HepG2 (cell line): ENCODE data around the gene SFPQ. TPM values are rescaled to one million over a fixed set of nuclear protein-coding genes. Genes with fewer than 3 reads are reported as not detected.

Source experiments
- CEBPG ChIP-seq: IDR thresholded peaks from 2 replicates; pipeline ENCODE4 v1.6.1; 2016
- CENPT ChIP-seq: sonication (generic); formaldehyde crosslinking; IDR thresholded peaks from 2 replicates; pipeline ENCODE4 v1.8.0; 2022; ENCODE audit warnings: low read depth, mild to moderate bottlenecking, moderate library complexity, missing genetic modification reagents
- CREB3 ChIP-seq: sonication (generic); formaldehyde crosslinking; IDR thresholded peaks from 2 replicates; pipeline ENCODE4 v1.5.0; 2020; ENCODE audit warnings: missing genetic modification reagents
- DPF2 ChIP-seq: sonication (generic); formaldehyde crosslinking; IDR thresholded peaks from 2 replicates; pipeline ENCODE4 v1.4.0; 2020; ENCODE audit warnings: mild to moderate bottlenecking, low read depth, missing genetic modification reagents, borderline replicate concordance
- DR1 ChIP-seq: sonication (generic); formaldehyde crosslinking; IDR thresholded peaks from 2 replicates; pipeline ENCODE4 v1.8.0; 2021; ENCODE audit warnings: mild to moderate bottlenecking, missing genetic modification reagents, inconsistent platforms
- ELF4 ChIP-seq: sonication (generic); formaldehyde crosslinking; IDR thresholded peaks from 2 replicates; pipeline ENCODE4 v1.5.0; 2020; ENCODE audit warnings: missing genetic modification reagents, mild to moderate bottlenecking, moderate library complexity, borderline replicate concordance
- HDAC2 ChIP-seq: sonication (generic); formaldehyde crosslinking; IDR thresholded peaks from 2 replicates; pipeline ENCODE4 v1.4.0; 2020; ENCODE audit warnings: missing genetic modification reagents
- HNRNPK ChIP-seq: fragments of 200-400 bp; formaldehyde crosslinking; IDR thresholded peaks from 2 replicates; pipeline ENCODE4 v1.6.1; 2018; ENCODE audit warnings: low read length, low read depth, moderate library complexity, mild to moderate bottlenecking; ENCODE audit not compliant: poor library complexity, severe bottlenecking
- HNRNPUL1 ChIP-seq: fragments of 200-400 bp; formaldehyde crosslinking; IDR thresholded peaks from 2 replicates; pipeline ENCODE4 v1.6.1; 2017; ENCODE audit warnings: low read depth, mild to moderate bottlenecking, low read length, moderate library complexity
- HOXA3 ChIP-seq: sonication (generic); formaldehyde crosslinking; IDR thresholded peaks from 2 replicates; pipeline ENCODE4 v1.5.0; 2020; ENCODE audit warnings: missing genetic modification reagents
- MED8 ChIP-seq: sonication (generic); formaldehyde crosslinking; IDR thresholded peaks from 2 replicates; pipeline ENCODE4 v1.8.1; 2023; ENCODE audit warnings: mild to moderate bottlenecking, missing genetic modification reagents; ENCODE audit not compliant: insufficient replicate concordance
- NCOA2 ChIP-seq: sonication (generic); formaldehyde crosslinking; IDR thresholded peaks from 2 replicates; pipeline ENCODE4 v1.8.0; 2022; ENCODE audit warnings: inconsistent platforms
- NFIB ChIP-seq: sonication (generic); formaldehyde crosslinking; IDR thresholded peaks from 2 replicates; pipeline ENCODE4 v1.9.0; 2021; ENCODE audit warnings: missing genetic modification reagents, mild to moderate bottlenecking, borderline replicate concordance
- PATZ1 ChIP-seq: sonication (generic); formaldehyde crosslinking; IDR thresholded peaks from 2 replicates; pipeline ENCODE4 v1.4.0; 2020; ENCODE audit warnings: missing genetic modification reagents
- SAP130 ChIP-seq: IDR thresholded peaks from 2 replicates; pipeline ENCODE4 v1.6.1; 2016; ENCODE audit warnings: low read depth
- SYNCRIP ChIP-seq: fragments of 200-400 bp; formaldehyde crosslinking; IDR thresholded peaks from 2 replicates; pipeline ENCODE4 v1.6.1; 2018; ENCODE audit warnings: mild to moderate bottlenecking, low read depth, low read length; ENCODE audit not compliant: insufficient read depth
- ZHX2 ChIP-seq, 2 experiments: sonication (generic) in 1 of 2; formaldehyde crosslinking in 1 of 2; IDR thresholded peaks; 2 replicates each; pipeline versions ENCODE4 v1.6.1 to v1.9.0; 2014 to 2022; ENCODE audit warnings: antibody characterized with exemption in 1 of 2, borderline replicate concordance in 1 of 2, inconsistent platforms in 1 of 2, low read depth in 1 of 2, missing genetic modification reagents in 1 of 2
- ZKSCAN8 ChIP-seq: IDR thresholded peaks from 2 replicates; pipeline ENCODE4 v1.6.1; 2016; ENCODE audit warnings: borderline replicate concordance, missing genetic modification reagents, missing compliant biosample characterization
- ZNF7 ChIP-seq: IDR thresholded peaks from 2 replicates; pipeline ENCODE4 v1.6.1; 2016; ENCODE audit warnings: missing biosample characterization, missing genetic modification reagents
- polyA plus RNA-seq, 8 experiments: library from polyadenylated mRNA; depleted of rRNA in 3 of 8; stranded (reverse) in 7 of 8; unstranded in 1 of 8; fragments of >200 nt; fragmentation: Illumina TruSeq in 4 of 8; extraction: Trizol in 4 of 8; gene quantifications; 2 replicates each; pipeline versions ENCODE4 v1.2.1 to v1.2.3, GENCODE V29; 2011 to 2016; ENCODE audit warnings: low read depth in 4 of 8, missing spikeins in 1 of 8, mixed read lengths in 1 of 8; ENCODE audit not compliant: insufficient read depth in 1 of 8
- total RNA-seq, 5 experiments: library from RNA; depleted of rRNA; stranded (reverse); fragments of >200 nt; fragmentation: Illumina TruSeq; extraction: Trizol; gene quantifications; 2 replicates each; pipeline ENCODE4 v1.2.3, GENCODE V29; 2016; ENCODE audit warnings: low read depth in 1 of 5

The SFPQ gene
- total and polyA plus RNA-seq, 2 of the 13 experiments (the other 11 are each of a cell fraction or from before 2014, with no cell fraction given), result 101 to 292 TPM

- no peak for TF ChIP-seq NFIB
- no peak for TF ChIP-seq DPF2 (CRISPR knock-in tag)
- no peak for TF ChIP-seq ZNF7 (CRISPR knock-in tag)
- TF ChIP-seq HOXA3, result peak; percentile 98
- TF ChIP-seq SYNCRIP, result no peak
- TF ChIP-seq SAP130 (CRISPR knock-in tag), result peak; percentile 67; the same call in 1 of the 2 replicates
- 0 out of 2 replicates have a peak, but pooled peaks have one; percentile 13 for TF ChIP-seq ELF4 (CRISPR knock-in tag)
- TF ChIP-seq HDAC2 (CRISPR knock-in tag), result no peak
- peak; percentile 52; the same call in 1 of the 2 replicates for TF ChIP-seq CREB3 (CRISPR knock-in tag)
- TF ChIP-seq PATZ1 (CRISPR knock-in tag), result peak; percentile 89
- TF ChIP-seq ZHX2 (IDR thresholded peaks at IDR 0.05; ENCODE audit: low read depth), result peak; percentile 94
- TF ChIP-seq ZHX2 (CRISPR knock-in tag; IDR thresholded peaks at IDR 0.05; ENCODE audit: borderline replicate concordance), result no peak
- TF ChIP-seq HNRNPUL1, result no peak
- no peak for TF ChIP-seq DR1 (CRISPR knock-in tag)
- TF ChIP-seq ZKSCAN8, result no peak
- no peak for TF ChIP-seq CENPT (CRISPR knock-in tag)
- no peak for TF ChIP-seq HNRNPK
- no peak for TF ChIP-seq MED8
- no peak for TF ChIP-seq NCOA2 (CRISPR knock-in tag)
- TF ChIP-seq CEBPG (CRISPR knock-in tag), result no peak
Observed at GRCh38 chr1:35192056-35192852, 691 bp downstream of the SFPQ start (continued).
